Nephron progenitor cell (in vitro differentiated cells): ENCODE data around the gene ITPR1.

Experiments used
- DNase-seq: peaks from one replicate; pipeline ENCODE4 v3.0.0; 2021
- H3K27ac Mint-ChIP-seq: 2 replicates; pipeline ENCODE4 v1.8.0; 2021; ENCODE audit warnings: mild to moderate bottlenecking, moderate library complexity, mixed read lengths
- H3K27me3 Mint-ChIP-seq: 2 replicates; pipeline ENCODE4 v1.8.0; 2021; ENCODE audit warnings: mild to moderate bottlenecking, low read depth, mixed read lengths; ENCODE audit not compliant: poor library complexity
- H3K36me3 Mint-ChIP-seq: 2 replicates; pipeline ENCODE4 v1.8.0; 2021; ENCODE audit warnings: low read depth, mixed read lengths
- H3K4me1 Mint-ChIP-seq: 2 replicates; pipeline ENCODE4 v1.8.0; 2021; ENCODE audit warnings: mixed read lengths
- H3K4me3 Mint-ChIP-seq: 2 replicates; pipeline ENCODE4 v1.8.0; 2021; ENCODE audit warnings: mild to moderate bottlenecking, moderate library complexity, mixed read lengths
- H3K9me3 Mint-ChIP-seq: 2 replicates; pipeline ENCODE4 v1.8.0; 2021; ENCODE audit warnings: mild to moderate bottlenecking, moderate library complexity, mixed read lengths
- CTCF ChIP-seq: fragments of 200-600 bp; sonication (generic); IDR thresholded peaks from 2 replicates; pipeline ENCODE4 v1.5.0; 2021; ENCODE audit warnings: antibody characterized with exemption

ITPR1 gene

GRCh38 chr3:4684117-4684516 lies 191.0 kb downstream of the ITPR1 start:
- DNase-seq: no peak
- Mint-ChIP-seq H3K36me3 (peaks cover 95% of the 10 kb centered on the region), H3K4me1 (peaks cover 4% of the 10 kb centered on the region), H3K27me3 (peaks cover 3% of the 10 kb centered on the region), H3K9me3 (peaks cover 16% of the 10 kb centered on the region), H3K4me3 (no peak overlapping the region), H3K27ac (no peak overlapping the region)
- TF ChIP-seq CTCF: no peak

- no peak for TF ChIP-seq CTCF
- DNase-seq: no peak
- H3K27ac Mint-ChIP-seq: no peak overlapping the region
- H3K9me3 Mint-ChIP-seq: peaks cover 22% of the 10 kb centered on the region
- peaks cover 3% of the 10 kb centered on the region for H3K27me3 Mint-ChIP-seq
- H3K36me3 Mint-ChIP-seq: peaks cover 95% of the 10 kb centered on the region
- no peak overlapping the region for H3K4me3 Mint-ChIP-seq
- H3K4me1 Mint-ChIP-seq: no peaks in the 10 kb centered on the region
Observed at GRCh38 chr3:4684976-4685375, 191.8 kb downstream of the ITPR1 start.

- TF ChIP-seq CTCF: no peak
- H3K27ac Mint-ChIP-seq: no peak overlapping the region
- H3K9me3 Mint-ChIP-seq: peaks cover 22% of the 10 kb centered on the region
- no peaks in the 10 kb centered on the region for H3K4me1 Mint-ChIP-seq
- H3K27me3 Mint-ChIP-seq: peaks cover 3% of the 10 kb centered on the region
- H3K4me3 Mint-ChIP-seq: no peak overlapping the region
- H3K36me3 Mint-ChIP-seq: peaks cover 97% of the 10 kb centered on the region
- no peak for DNase-seq
Observed at GRCh38 chr3:4685673-4686345, 192.7 kb downstream of the ITPR1 start.

GRCh38 chr3:4686619-4687018 lies 193.5 kb downstream of the ITPR1 start:
- no peak for TF ChIP-seq CTCF
- no peaks in the 10 kb centered on the region for H3K4me1 Mint-ChIP-seq
- H3K36me3 Mint-ChIP-seq: peaks cover 97% of the 10 kb centered on the region
- peaks cover 3% of the 10 kb centered on the region for H3K27me3 Mint-ChIP-seq
- DNase-seq: no peak
- no peak overlapping the region for H3K4me3 Mint-ChIP-seq
- H3K27ac Mint-ChIP-seq: no peak overlapping the region
- peaks cover 22% of the 10 kb centered on the region for H3K9me3 Mint-ChIP-seq

GRCh38 chr3:4687167-4687566 lies 194.0 kb downstream of the ITPR1 start:
- peaks cover 22% of the 10 kb centered on the region for H3K9me3 Mint-ChIP-seq
- H3K36me3 Mint-ChIP-seq: peaks cover 98% of the 10 kb centered on the region
- H3K4me1 Mint-ChIP-seq: no peaks in the 10 kb centered on the region
- no peak overlapping the region for H3K4me3 Mint-ChIP-seq
- peaks cover 3% of the 10 kb centered on the region for H3K27me3 Mint-ChIP-seq
- no peak for TF ChIP-seq CTCF
- no peak for DNase-seq
- H3K27ac Mint-ChIP-seq: peak overlapping the region; percentile 55

- Mint-ChIP-seq H3K4me3 (no peak overlapping the region), H3K9me3 (peaks cover 22% of the 10 kb centered on the region), H3K4me1 (no peaks in the 10 kb centered on the region), H3K27ac (no peak overlapping the region), H3K27me3 (peaks cover 3% of the 10 kb centered on the region), H3K36me3 (peaks cover 98% of the 10 kb centered on the region)
- no peak for TF ChIP-seq CTCF
- DNase-seq: no peak
Observed at GRCh38 chr3:4687596-4687995, 194.4 kb downstream of the ITPR1 start.
